Activated CD8-positive, alpha-beta T cell treated with anti-CD3 and anti-CD28 coated beads, Interleukin-2, amount 10 ng/mL, durations not matched to agents 7 days and 5 days (primary cell): ENCODE results near the gene NME2. TPM values are rescaled to one million over a fixed set of nuclear protein-coding genes. Genes with fewer than 3 reads are reported as not detected.
"Not testable (repeated sequence)": the region's sequence is repeated elsewhere in the genome, so short reads cannot be mapped to it uniquely, and the experiment has no call there.

Experiments
- ATAC-seq: fragments of 150-1000 bp; cut with Tn5 transposase; one replicate; pipeline ENCODE4 v1.10.0; 2021; ENCODE audit warnings: moderate library complexity
- CTCF ChIA-PET: fragments of 350-600 bp; sonication (Branson Sonifier 250); formaldehyde crosslinking; loops from one replicate; lab custom pipeline; 2021; ENCODE audit warnings: antibody characterized with exemption; lab: Charles Lee
- POLR2A ChIA-PET: fragments of 350-600 bp; sonication (Branson Sonifier 250); formaldehyde crosslinking; loops from one replicate; lab custom pipeline; 2021; ENCODE audit warnings: antibody characterized with exemption; lab: Charles Lee
- DNase-seq: peaks from one replicate; pipeline ENCODE4 v3.0.0-alpha.2; 2020
- H3K27ac Mint-ChIP-seq: one replicate; pipeline ENCODE4 v1.8.0; 2021; ENCODE audit warnings: mild to moderate bottlenecking, mixed read lengths
- H3K27me3 Mint-ChIP-seq: one replicate; pipeline ENCODE4 v1.8.0; 2021; ENCODE audit warnings: low read depth, mixed read lengths
- H3K36me3 Mint-ChIP-seq: one replicate; pipeline ENCODE4 v1.8.0; 2021; ENCODE audit warnings: low read depth, mixed read lengths
- H3K4me1 Mint-ChIP-seq: one replicate; pipeline ENCODE4 v1.8.0; 2021; ENCODE audit warnings: low read depth, mixed read lengths
- H3K4me3 Mint-ChIP-seq: one replicate; pipeline ENCODE4 v1.8.0; 2021; ENCODE audit warnings: mild to moderate bottlenecking, mixed read lengths
- H3K9me3 Mint-ChIP-seq: one replicate; pipeline ENCODE4 v1.8.0; 2022; ENCODE audit warnings: mixed read lengths; ENCODE audit not compliant: insufficient read depth
- total RNA-seq, 2 experiments: library from RNA; stranded (reverse); gene quantifications; one replicate each; pipeline ENCODE4 v1.2.3, GENCODE V29; 2021

NME2 gene
- total RNA-seq, 2 experiments from 2014 or later, result 502 to 542 TPM

DNA sequence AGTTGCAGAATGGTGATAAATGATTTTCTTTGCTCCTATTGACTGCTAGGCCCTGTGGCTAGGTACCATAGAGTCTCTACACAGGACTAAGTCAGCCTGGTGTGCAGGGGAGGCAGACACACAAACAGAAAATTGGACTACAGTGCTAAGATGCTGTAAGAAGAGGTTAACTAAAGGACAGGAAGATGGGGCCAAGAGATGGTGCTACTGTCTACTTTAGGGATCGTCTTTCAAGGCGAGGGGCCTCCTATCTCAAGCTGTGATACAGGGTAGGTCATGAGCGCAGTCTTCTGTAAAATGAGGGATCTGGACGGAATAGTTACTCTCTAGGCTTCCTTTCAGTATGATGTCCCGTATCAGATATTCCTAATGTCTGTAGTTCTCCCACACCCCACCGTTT lies 12.0 kb upstream of the NME2 start:
- Mint-ChIP-seq H3K4me1 (peaks cover 14% of the 10 kb centered on the region), H3K9me3 (no peaks in the 10 kb centered on the region), H3K4me3 (no peak overlapping the region), H3K36me3 (peaks cover 30% of the 10 kb centered on the region), H3K27ac (no peak overlapping the region), H3K27me3 (no peaks in the 10 kb centered on the region)
- peak; percentile 28 for DNase-seq
- ChIA-PET CTCF (interaction anchor here (0.9 to 4.7 kb wide), 9 partner anchors 8 to 371 kb away, joined by 3 to 131 read pairs (median 13); partner anchors contain the start of gene NME2), POLR2A (interaction anchor here (1.0 to 2.7 kb wide), 4 partner anchors 8 to 446 kb away, joined by 3 to 18 read pairs (median 6); partner anchors contain the start of genes ANKRD40, NME2 and SPAG9)
- no peak for ATAC-seq

DNA sequence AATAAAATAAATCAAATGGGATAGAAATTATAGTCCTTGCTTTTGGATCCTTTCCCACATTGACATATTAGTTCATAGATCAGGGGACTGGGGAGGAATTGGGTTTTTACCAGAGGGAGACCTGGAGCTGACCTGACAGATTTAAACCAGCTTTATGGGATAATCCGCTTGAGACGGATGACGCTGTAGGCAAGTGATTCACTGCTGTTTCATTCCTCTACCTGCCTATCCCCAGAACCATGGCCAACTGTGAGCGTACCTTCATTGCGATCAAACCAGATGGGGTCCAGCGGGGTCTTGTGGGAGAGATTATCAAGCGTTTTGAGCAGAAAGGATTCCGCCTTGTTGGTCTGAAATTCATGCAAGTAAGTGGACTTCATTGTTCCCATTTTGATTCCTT lies 10.8 kb upstream of the NME2 start:
- ChIA-PET CTCF (interaction anchor here (1.0 to 3.0 kb wide), 4 partner anchors 10 to 303 kb away, joined by 4 to 16 read pairs (median 6); partner anchors contain the start of gene NME2), POLR2A (interaction anchor here (0.6 to 2.2 kb wide), 5 partner anchors 7 to 447 kb away, joined by 3 to 8 read pairs (median 3); partner anchors contain the start of genes ANKRD40 and SPAG9)
- ATAC-seq, result no peak
- DNase-seq, result no peak
- peak overlapping the region; percentile 32 for H3K27ac Mint-ChIP-seq
- no peaks in the 10 kb centered on the region for H3K9me3 Mint-ChIP-seq
- H3K4me1 Mint-ChIP-seq, result peaks cover 16% of the 10 kb centered on the region
- H3K27me3 Mint-ChIP-seq, result no peaks in the 10 kb centered on the region
- H3K36me3 Mint-ChIP-seq, result peaks cover 37% of the 10 kb centered on the region
- peak overlapping the region; percentile 13 for H3K4me3 Mint-ChIP-seq

DNA sequence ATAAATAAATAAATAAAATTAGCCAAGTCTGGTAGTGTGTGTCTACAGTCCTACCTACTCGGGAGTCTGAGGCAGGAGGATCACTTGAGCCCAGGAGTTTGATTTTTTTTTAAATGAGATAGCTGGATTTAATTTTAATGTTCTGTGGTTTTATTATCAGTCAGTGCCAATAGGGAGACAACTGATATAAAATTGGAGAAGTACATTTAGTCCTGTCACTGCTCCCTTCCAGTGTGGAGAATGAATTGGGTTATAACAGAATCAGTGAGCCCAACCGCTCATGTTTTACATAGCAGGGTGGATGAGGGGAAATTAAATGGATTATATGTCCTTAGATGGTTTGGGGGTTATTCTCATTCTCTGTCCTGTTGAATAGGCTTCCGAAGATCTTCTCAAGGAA lies 6.6 kb upstream of the NME2 start:
- Mint-ChIP-seq H3K27ac (no peak overlapping the region), H3K4me3 (no peak overlapping the region), H3K9me3 (no peaks in the 10 kb centered on the region), H3K4me1 (peaks cover 15% of the 10 kb centered on the region), H3K27me3 (no peaks in the 10 kb centered on the region), H3K36me3 (peaks cover 62% of the 10 kb centered on the region)
- DNase-seq (no peak), ATAC-seq (no peak)
- ChIA-PET CTCF (no interaction called here), POLR2A (no interaction called here)

DNA sequence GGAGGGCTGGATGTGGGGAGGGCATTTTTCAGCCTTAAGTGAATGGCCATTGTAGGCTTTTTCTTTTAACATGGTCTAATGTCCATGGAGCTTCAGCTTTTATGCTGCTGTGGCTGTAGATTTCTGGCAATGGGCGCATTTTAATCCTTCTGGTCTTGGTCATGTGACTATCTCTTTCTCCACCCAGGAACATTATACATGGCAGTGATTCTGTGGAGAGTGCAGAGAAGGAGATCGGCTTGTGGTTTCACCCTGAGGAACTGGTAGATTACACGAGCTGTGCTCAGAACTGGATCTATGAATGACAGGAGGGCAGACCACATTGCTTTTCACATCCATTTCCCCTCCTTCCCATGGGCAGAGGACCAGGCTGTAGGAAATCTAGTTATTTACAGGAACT lies 4.7 kb upstream of the NME2 start:
- ChIA-PET POLR2A (no interaction called here), CTCF (interaction anchor here (1.1 to 2.6 kb wide), 3 partner anchors 8 to 310 kb away, joined by 3 to 13 read pairs (median 4); partner anchors contain the start of gene NME1)
- peak overlapping the region; percentile 13 for H3K27ac Mint-ChIP-seq
- H3K36me3 Mint-ChIP-seq, result peaks cover 62% of the 10 kb centered on the region
- H3K27me3 Mint-ChIP-seq, result no peaks in the 10 kb centered on the region
- ATAC-seq (no peak), DNase-seq (no peak)
- no peaks in the 10 kb centered on the region for H3K9me3 Mint-ChIP-seq
- H3K4me3 Mint-ChIP-seq, result no peak overlapping the region
- H3K4me1 Mint-ChIP-seq, result peaks cover 27% of the 10 kb centered on the region

DNA sequence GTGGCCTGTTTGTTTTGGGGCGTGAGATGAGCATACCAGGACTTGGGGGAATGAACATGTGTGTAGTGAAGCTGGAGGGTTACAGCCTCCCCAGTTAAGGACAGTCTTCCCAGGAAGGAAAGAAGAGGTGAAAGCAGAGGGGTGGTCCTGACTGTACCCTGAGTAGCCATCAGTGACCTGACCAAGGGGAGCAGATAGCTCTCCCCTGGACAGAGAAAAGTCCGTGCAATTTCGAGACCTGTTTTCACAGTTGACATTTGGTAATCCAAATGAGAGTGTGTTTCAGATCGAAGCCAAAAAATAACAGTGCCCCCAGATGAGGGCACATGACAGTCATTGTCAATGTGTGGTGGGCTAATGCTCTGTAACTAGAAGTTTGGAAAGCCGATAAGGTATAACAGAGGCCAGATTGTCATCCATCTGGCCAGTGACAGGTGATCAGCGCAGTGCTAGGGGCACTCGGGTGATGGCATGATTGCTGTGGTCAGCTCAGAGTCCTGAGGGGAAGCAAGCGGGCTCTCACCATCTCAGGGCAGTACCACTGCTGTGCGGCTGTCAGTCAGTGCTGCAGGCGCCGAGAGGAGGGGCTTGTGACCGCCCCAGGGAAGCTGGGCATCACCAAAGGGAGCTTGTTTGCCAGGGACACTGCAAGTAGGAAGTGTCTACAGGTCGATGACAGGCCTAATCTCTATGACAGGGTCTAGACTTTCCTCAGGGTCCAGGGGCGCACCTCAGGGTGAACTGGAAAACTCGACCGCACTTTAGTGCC lies 1.1 kb upstream of the NME2 start:
- no peak for DNase-seq
- Mint-ChIP-seq H3K4me3 (peak overlapping the region; percentile 88), H3K4me1 (peaks cover 37% of the 10 kb centered on the region), H3K27me3 (no peaks in the 10 kb centered on the region), H3K27ac (peak overlapping the region; percentile 97), H3K36me3 (peaks cover 57% of the 10 kb centered on the region), H3K9me3 (no peaks in the 10 kb centered on the region)
- ChIA-PET POLR2A (interaction anchor here (1.0 to 2.9 kb wide), 6 partner anchors 9 to 298 kb away, joined by 3 to 18 read pairs (median 6); partner anchors contain the start of genes NME1 and TOB1), CTCF (interaction anchor here (0.9 to 2.4 kb wide), 5 partner anchors 7 to 166 kb away, joined by 3 to 24 read pairs (median 4); partner anchors contain the start of gene NME1)
- ATAC-seq, result no peak

DNA sequence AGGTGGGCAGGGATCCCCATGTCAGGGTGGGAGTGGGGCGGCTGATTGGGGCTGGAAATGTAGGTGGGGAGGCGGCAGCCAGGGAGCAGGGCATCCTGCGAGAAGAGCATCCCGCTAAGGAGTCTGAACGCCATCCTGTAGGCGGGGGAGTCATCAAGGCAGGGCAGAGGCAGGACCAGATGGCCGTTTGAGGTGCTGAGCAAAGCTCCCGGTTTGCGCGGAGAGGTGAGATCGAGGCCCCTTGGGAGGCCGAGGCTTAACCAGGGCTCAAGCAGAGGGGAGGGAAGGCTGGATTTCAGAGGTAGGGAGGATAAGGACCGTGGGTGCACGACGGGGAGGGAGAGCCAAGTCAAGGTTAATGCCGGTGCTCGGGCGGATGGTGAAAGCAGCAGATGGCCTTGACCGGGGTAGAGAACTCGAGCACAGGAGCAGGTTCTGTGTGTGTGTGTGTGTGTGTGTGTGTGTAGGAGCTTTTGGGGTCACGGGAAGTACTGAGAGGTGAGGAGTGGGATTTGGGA lies 472 bp upstream of the NME2 start:
- H3K4me3 Mint-ChIP-seq, result peak overlapping the region; percentile 88
- H3K36me3 Mint-ChIP-seq, result peaks cover 55% of the 10 kb centered on the region
- peak overlapping the region; percentile 97 for H3K27ac Mint-ChIP-seq
- H3K27me3 Mint-ChIP-seq, result no peaks in the 10 kb centered on the region
- POLR2A ChIA-PET, result interaction anchor here (1.0 to 2.9 kb wide), 6 partner anchors 8 to 299 kb away, joined by 3 to 18 read pairs (median 6); partner anchors contain the start of genes NME1 and TOB1
- peak; percentile 28 for ATAC-seq
- no peak for DNase-seq
- H3K4me1 Mint-ChIP-seq, result peaks cover 35% of the 10 kb centered on the region
- CTCF ChIA-PET, result interaction anchor here (0.7 to 2.4 kb wide), 8 partner anchors 8 to 167 kb away, joined by 3 to 24 read pairs (median 4); partner anchors contain the start of genes NME1 and SPAG9
- no peaks in the 10 kb centered on the region for H3K9me3 Mint-ChIP-seq

DNA sequence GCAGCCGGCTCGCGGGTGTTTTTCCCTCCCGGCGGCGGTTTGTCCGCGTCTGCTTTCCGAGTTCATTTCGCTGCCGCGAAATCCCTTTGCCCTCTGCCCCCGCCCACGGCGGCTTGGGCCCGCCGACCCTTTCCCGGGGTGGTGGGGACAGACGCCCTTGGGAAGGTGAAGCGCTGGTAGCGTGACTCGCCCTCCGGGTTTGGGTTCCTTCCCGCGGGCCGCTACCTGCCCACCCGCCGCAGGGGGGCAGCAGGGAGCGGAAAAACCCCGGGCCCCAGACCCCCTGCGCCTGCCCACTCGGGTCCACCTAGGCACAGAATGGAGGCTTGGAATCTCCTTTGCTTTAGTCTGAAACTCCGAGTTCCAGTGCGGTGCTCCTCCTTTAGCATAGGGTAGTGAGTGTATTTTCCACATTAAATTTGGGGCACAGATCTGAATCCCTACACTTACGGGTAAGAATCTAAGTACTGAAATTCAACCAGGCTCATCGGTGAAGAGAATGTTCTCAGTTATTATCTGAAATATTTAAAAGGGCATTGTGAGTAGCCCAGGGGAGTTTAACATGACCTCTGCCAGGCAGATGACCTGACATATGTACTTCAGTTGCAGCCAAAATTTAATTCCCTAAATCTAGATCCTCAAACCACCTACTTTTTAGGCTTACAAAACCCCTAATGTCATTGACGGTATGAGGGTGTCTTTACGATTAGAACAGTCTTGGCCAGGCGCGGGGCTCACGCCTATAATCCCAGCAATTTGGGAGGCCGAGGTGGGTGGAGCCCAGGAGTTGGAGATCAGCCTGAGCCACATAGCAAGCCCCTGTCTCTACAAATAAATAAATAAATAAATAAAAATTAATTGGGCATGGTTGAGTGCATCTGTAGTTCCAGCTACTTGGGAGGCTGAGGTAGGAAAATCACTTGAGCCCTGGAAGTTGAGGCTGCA lies 1.0 kb downstream of the NME2 start:
- DNase-seq (peak; percentile 72), ATAC-seq (peak; percentile 62)
- ChIA-PET POLR2A (interaction anchor here (1.1 kb wide), 1 partner anchor 13 kb away, joined by 3 read pairs; no protein-coding TSS in a partner anchor), CTCF (interaction anchor here (1.2 to 2.4 kb wide), 3 partner anchors 13 to 14 kb away, joined by 3 to 24 read pairs (median 6); partner anchors contain the start of gene NME1)
- no peaks in the 10 kb centered on the region for H3K27me3 Mint-ChIP-seq
- H3K27ac Mint-ChIP-seq, result peak overlapping the region; percentile 91
- H3K4me1 Mint-ChIP-seq, result peaks cover 39% of the 10 kb centered on the region
- no peaks in the 10 kb centered on the region for H3K9me3 Mint-ChIP-seq
- peak overlapping the region; percentile 88 for H3K4me3 Mint-ChIP-seq
- peaks cover 54% of the 10 kb centered on the region for H3K36me3 Mint-ChIP-seq

DNA sequence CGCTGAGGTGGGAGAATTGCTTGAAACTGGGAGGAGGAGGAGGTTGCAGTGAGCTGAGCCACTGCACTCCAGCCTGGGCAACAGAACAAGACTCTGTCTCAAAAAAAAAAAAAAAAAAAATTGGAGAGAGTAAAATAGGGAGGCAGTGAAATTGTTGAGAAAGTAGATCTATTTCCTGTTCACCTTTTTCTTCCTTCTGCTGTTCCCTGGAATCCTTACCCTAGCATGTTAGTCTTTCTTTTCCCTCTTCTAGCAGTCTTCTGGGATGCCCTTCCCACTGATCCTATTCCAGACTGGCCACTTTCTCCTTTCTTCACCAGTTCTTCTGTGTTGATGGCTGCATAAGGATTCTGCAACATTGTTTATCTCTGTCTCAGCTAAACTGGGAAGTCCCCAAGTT lies 3.1 kb downstream of the NME2 start:
- no peak for DNase-seq
- Mint-ChIP-seq H3K4me1 (peaks cover 39% of the 10 kb centered on the region), H3K27ac (no peak overlapping the region), H3K36me3 (peaks cover 49% of the 10 kb centered on the region), H3K27me3 (no peaks in the 10 kb centered on the region), H3K4me3 (no peak overlapping the region), H3K9me3 (no peaks in the 10 kb centered on the region)
- CTCF ChIA-PET, result no interaction called here
- ATAC-seq, result no peak
- POLR2A ChIA-PET, result interaction anchor here (0.6 kb wide), 1 partner anchor 16 kb away, joined by 3 read pairs; the partner anchor contains the start of gene NME1

DNA sequence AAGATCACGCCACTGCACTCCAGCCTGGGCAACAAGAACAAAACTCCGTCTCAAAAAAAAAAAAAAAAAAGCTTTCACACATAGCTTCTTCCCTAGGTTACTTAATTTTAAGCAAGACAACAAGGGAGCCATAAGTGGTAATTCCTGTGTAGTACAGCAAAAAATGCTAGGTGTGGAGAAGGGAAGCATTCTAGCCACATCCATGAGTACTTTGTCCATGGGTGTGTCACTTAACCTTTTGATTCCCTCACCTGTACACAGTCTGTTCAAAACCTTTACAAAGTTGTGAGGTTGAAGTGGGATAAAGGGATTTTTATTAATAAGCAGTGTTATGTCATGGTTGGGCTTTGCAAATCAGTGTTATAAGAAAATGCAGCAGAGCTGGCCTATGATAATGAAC lies 4.5 kb downstream of the NME2 start:
- Mint-ChIP-seq H3K27me3 (no peaks in the 10 kb centered on the region), H3K36me3 (peaks cover 41% of the 10 kb centered on the region)
- CTCF ChIA-PET, result interaction anchor here (0.7 to 1.7 kb wide), 2 partner anchors 17 to 364 kb away, joined by 3 to 6 read pairs; partner anchors contain the start of gene NME1

DNA sequence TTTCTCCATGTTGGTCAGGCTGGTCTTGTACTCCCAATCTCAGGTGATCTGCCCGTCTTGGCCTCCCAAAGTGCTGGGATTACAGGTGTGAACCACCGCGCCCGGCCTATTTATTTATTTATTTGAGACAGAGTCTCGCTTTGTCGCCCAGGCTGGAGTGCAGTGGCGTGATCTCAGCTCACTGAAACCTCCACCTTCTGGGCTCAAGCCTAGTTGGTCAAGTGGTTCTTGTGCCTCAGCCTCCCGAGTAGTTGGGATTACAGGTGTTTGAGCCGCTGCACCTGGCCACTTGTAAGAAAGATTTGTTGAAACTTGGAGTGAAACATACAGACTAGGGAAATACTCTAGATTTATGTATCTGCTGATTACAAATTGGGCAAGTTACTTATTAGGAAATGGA lies 5.8 kb downstream of the NME2 start:
- DNase-seq, H3K4me3 Mint-ChIP-seq, H3K27ac Mint-ChIP-seq, ATAC-seq, H3K9me3 Mint-ChIP-seq, POLR2A ChIA-PET, H3K27me3 Mint-ChIP-seq, CTCF ChIA-PET: not testable (repeated sequence)
- Mint-ChIP-seq H3K4me1 (peaks cover 27% of the 10 kb centered on the region), H3K36me3 (peaks cover 38% of the 10 kb centered on the region)

More for the DNA sequence above, 4.5 kb downstream of the NME2 start:
- POLR2A ChIA-PET, result no interaction called here
- Mint-ChIP-seq H3K4me3 (no peak overlapping the region), H3K4me1 (peaks cover 31% of the 10 kb centered on the region), H3K27ac (no peak overlapping the region), H3K9me3 (no peaks in the 10 kb centered on the region)
- DNase-seq, result peak; percentile 11
- ATAC-seq, result no peak
